HG02970 (cell line): Measurements from ENCODE around the gene C6orf132.
"Not testable (repeated sequence)": the region's sequence is repeated elsewhere in the genome, so short reads cannot be mapped to it uniquely, and the experiment has no call there.

ENCODE experiments used
- ATAC-seq: cut with Tn5 transposase; IDR thresholded peaks from one replicate; pipeline ENCODE4 v1.9.1; 2021; ENCODE audit warnings: mild to moderate bottlenecking, moderate library complexity, moderate number of reproducible peaks; ENCODE audit not compliant: unreplicated experiment, low FRiP score

The C6orf132 gene

GRCh38 chr6:42142118-42142835 is at the start of gene C6orf132:
Gene C6orf132 (minus strand): TSS chr6:42142620. CDS start chr6:42142444, 176 bp downstream.
- ATAC-seq: no peak

GRCh38 chr6:42190554-42191183 is 48.2 kb upstream of the C6orf132 start:
- no peak for ATAC-seq

GRCh38 chr6:42188406-42188805 is 46.0 kb upstream of the C6orf132 start:
- ATAC-seq: no peak

GRCh38 chr6:42185597-42185996 is 43.2 kb upstream of the C6orf132 start:
- no peak for ATAC-seq

- ATAC-seq: no peak
Measured at GRCh38 chr6:42184475-42184874, 42.1 kb upstream of the C6orf132 start.

GRCh38 chr6:42182101-42182500 is 39.7 kb upstream of the C6orf132 start:
- no peak for ATAC-seq

GRCh38 chr6:42179945-42180313 is 37.5 kb upstream of the C6orf132 start:
- ATAC-seq: no peak

GRCh38 chr6:42179261-42179944 is 37.0 kb upstream of the C6orf132 start:
- no peak for ATAC-seq

- ATAC-seq: no peak
Measured at GRCh38 chr6:42177514-42178364, 35.3 kb upstream of the C6orf132 start.

GRCh38 chr6:42176981-42177380 is 34.6 kb upstream of the C6orf132 start:
- no peak for ATAC-seq

GRCh38 chr6:42175860-42176259 is 33.4 kb upstream of the C6orf132 start:
- ATAC-seq: no peak

- no peak for ATAC-seq
Measured at GRCh38 chr6:42173101-42173500, 30.7 kb upstream of the C6orf132 start, which contains the start of gene GUCA1A. Gene GUCA1A (plus strand): TSS chr6:42173364. CDS start chr6:42173614, 250 bp downstream.

GRCh38 chr6:42171813-42172581 is 29.6 kb upstream of the C6orf132 start:
- no peak for ATAC-seq

GRCh38 chr6:42169780-42170179 is 27.4 kb upstream of the C6orf132 start:
- not testable (repeated sequence) for ATAC-seq

- ATAC-seq: no peak
Measured at GRCh38 chr6:42168650-42169049, 26.2 kb upstream of the C6orf132 start.

GRCh38 chr6:42166444-42167141 is 24.2 kb upstream of the C6orf132 start:
- no peak for ATAC-seq

- no peak for ATAC-seq
Measured at GRCh38 chr6:42165016-42165415, 22.6 kb upstream of the C6orf132 start.

GRCh38 chr6:42163981-42164380 is 21.6 kb upstream of the C6orf132 start:
- no peak for ATAC-seq

- no peak for ATAC-seq
Measured at GRCh38 chr6:42162812-42163211, 20.4 kb upstream of the C6orf132 start.
